Transverse colon (tissue), 3 donors: ENCODE data around the gene SYNPO2.

Experiments
- CTCF ChIP-seq, 5 experiments: fragments of 200-600 bp in 3 of 5; fragments of 450-650 bp in 2 of 5; sonication (generic) in 3 of 5; IDR thresholded peaks; 1 replicate in 2 of 5; 2 replicates in 3 of 5; pipeline ENCODE4 v1.5.1; 2016 to 2017; ENCODE audit warnings: antibody characterized with exemption in 5 of 5, inconsistent platforms in 3 of 5, mild to moderate bottlenecking in 2 of 5, moderate library complexity in 1 of 5
- EP300 ChIP-seq: sonication (generic); formaldehyde crosslinking; IDR thresholded peaks from one replicate; pipeline ENCODE4 v1.6.1; 2017; ENCODE audit warnings: antibody characterized with exemption, low read depth

- TF ChIP-seq CTCF (IDR thresholded peaks at IDR 0.05) = no peak
- no peak for TF ChIP-seq EP300
These were observed 41.6 kb downstream of the SYNPO2 start for GRCh38 chr4:118930255-118930654.
